HG03060 (cell line): ENCODE results near the gene TMEM63B.
"Not testable (repeated sequence)": the region's sequence is repeated elsewhere in the genome, so short reads cannot be mapped to it uniquely, and the experiment has no call there.

Experiments
- ATAC-seq: cut with Tn5 transposase; IDR thresholded peaks from one replicate; pipeline ENCODE4 v1.9.1; 2021; ENCODE audit warnings: low read depth, moderate number of reproducible peaks; ENCODE audit not compliant: unreplicated experiment

The TMEM63B gene

GRCh38 chr6:44127186-44128019 is at the start of gene TMEM63B, which contains the start of gene MRPL14:
TMEM63B (plus strand) TSS chr6:44127554; CDS start chr6:44134585, 7,031 bp downstream.
MRPL14 (minus strand) TSS chr6:44127452; CDS start chr6:44116611, 10,841 bp downstream.
- no peak for ATAC-seq

GRCh38 chr6:44078219-44078826 is 49.0 kb upstream of the TMEM63B start:
- no peak for ATAC-seq

GRCh38 chr6:44078827-44079671 is 48.3 kb upstream of the TMEM63B start:
- no peak for ATAC-seq

DNA sequence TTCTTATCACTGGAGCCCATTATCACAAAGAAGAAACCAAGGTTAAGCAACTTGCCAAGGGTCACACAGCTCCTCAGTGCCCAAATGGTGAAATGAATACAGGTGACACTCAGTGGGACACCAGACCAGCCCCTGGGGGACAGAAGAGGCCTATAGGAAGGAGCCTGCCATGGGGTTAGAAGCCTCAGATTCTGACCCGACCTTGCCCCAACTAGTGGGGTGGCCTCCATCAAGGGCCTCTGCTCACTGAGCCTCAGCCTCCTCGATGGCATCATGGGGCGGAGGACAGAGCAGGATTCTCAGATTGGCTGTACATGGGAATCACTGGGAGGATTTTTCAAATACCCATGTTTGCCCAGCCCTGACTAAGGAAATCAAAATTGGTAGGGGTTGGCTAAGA is 47.7 kb upstream of the TMEM63B start:
- no peak for ATAC-seq

- ATAC-seq, result no peak
These were observed 46.5 kb upstream of the TMEM63B start for GRCh38 chr6:44080561-44081521.

DNA sequence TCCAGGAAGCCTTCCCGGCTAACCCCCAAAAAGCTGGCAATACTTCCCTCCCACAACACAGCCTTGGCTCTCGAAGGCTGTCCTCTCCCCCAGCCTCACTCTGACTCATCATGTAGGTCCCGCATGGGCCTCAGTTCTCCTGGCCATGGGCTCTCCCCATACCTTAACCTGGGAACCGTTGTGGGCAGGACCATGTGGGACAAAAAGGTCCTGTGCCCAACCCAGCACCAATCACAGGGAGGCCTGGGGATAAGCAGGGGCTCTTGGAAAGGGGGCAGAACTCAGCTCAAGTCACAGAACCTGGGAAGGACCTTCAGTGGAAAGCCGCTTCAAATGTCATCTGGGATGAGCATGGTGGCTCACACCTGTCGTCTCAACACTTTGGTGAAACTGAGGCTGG is 45.6 kb upstream of the TMEM63B start:
- ATAC-seq, result no peak

- ATAC-seq, result no peak
These were observed 44.5 kb upstream of the TMEM63B start for GRCh38 chr6:44082872-44083321.

GRCh38 chr6:44084231-44085014 is 42.9 kb upstream of the TMEM63B start:
- ATAC-seq, result no peak

DNA sequence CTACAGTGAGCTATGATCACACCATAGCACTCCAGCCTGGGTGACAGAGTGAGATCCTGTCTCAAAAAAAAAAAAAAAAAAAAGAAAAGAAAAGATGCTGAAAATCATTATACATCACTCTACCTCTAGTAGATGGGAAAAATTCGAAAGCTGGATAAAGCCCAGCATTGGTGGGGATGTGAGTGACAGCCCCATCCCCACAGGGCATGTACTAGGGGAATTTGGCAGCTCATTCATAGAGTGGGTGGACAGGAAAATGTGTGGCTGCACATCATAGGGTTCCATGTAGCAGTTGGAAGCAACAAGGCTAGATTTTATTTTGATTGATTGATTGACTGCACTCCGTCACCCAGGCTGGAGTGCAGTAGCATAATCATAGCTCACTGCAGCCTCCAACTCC is 42.1 kb upstream of the TMEM63B start:
- ATAC-seq, result no peak

GRCh38 chr6:44086931-44087574 is 40.3 kb upstream of the TMEM63B start:
- ATAC-seq, result no peak

- ATAC-seq, result no peak
These were observed 39.7 kb upstream of the TMEM63B start for GRCh38 chr6:44087623-44088022.

DNA sequence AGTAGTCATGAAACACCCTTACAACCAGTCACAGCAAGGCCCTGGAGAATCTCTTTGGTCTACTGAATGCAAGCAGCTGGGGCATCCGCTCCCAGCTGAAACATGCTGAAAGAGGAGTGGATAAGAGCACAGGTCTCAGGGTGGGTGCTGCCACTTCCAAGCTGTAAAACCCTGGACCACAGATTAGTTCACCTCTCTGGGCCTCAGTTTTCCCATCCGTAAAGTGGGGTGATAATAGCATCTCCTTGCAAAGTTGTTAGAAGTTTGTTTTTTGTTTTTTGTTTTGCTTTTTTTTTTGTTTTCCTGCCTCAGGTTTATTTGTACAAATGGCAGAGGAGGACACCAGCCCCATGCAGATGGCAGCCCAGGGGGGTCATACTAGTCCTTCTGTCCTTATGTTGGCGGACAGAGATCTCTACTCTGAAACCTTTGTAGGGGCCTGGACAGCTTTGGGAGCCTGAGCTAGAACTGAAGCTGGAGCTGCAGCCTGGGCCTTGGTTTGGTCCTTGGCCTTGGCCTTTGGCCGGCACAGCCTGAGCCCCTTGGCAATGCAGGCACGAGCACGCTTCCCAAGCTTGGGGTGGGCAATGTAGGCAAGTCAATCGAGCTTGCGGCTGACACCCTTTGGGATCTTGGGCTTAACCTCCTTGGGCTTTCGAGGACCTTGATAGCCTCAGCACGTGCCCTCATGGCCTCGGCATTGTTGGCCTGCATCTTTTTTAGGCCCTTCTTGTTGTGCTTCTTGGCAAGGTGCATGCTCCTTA is 38.3 kb upstream of the TMEM63B start:
- no peak for ATAC-seq

DNA sequence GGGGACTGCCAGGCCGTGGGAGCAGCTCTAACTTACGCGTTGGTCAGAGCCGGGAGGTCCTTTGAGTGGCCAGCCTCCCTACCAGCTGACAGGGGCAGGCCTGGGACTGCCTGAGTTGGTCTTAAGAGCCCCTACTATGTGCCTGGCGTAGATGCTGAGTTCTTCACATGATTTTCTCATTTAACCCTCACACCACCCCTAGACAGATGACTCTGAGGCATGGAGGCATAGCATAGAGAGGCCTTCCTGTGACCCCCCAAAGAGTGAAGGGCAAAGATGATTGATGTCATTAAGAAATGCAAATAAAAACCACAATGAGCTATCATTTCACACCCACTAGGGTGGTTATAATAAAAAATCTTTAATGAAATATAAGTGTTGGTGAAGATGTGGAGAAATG is 36.9 kb upstream of the TMEM63B start:
- no peak for ATAC-seq

DNA sequence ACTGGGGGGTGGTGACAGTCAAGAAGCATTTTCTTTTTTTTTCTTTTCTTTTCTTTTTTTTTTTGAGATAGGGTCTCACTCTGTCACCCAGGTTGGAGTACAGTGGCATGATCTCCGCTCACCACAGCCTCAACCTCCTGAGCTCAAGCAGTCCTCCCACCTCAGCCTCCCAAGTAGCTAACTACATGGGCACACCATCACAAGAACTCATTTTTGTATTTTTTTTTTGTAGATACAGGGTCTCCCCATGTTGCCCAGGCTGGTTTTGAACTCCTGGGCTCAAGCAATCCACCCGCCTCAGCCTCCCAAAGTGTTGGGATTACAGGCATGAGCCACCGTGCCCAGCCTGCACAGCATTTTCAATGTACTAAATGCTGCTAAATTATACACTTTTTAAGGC is 36.0 kb upstream of the TMEM63B start:
- not testable (repeated sequence) for ATAC-seq

DNA sequence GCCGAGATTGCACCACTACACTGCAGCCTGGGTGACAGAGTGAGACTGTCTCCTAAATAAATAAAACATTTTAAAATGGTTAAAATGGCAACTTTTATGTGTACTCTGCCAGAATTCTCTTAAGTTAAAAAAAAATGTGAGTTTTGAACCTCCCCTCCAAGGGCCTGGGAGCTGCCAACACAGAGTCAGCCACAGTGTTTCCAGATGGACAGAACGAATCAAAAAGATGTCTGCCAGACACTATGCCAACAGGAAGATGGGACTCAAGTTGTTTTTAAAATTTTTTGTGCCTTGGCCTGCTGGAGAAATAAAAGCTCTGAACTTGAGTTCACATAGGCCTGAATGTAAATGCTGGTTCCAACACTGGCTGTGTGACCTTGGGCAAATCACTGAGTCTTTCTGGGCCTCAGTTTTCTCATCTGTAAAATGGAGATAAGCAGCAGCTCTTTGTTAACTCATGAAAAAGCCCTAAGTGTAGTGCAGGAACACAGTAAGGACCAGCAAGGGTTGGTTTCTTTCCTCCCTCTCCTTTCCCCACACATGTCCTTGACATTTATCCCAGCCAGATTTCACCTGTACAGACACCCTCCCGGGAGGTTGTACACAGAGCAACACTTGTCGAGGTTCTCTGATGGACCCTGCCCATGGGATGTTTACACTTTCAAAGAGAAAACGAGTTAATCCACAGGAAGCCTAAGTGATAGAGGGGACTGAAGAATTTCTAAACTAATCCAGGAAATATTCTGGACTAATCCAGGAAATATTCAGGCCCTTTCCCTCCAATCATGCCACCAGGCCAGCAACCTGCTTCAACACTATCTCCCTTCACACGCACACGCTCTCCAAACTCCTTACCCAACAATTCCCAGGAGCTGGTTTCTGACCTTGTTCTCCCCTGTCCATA is 35.1 kb upstream of the TMEM63B start:
- no peak for ATAC-seq

- no peak for ATAC-seq
These were observed 34.3 kb upstream of the TMEM63B start for GRCh38 chr6:44093066-44093465.
